HG03460 (cell line): ENCODE data around the gene SND1.
"Not testable (repeated sequence)": the region's sequence is repeated elsewhere in the genome, so short reads cannot be mapped to it uniquely, and the experiment has no call there.

Source experiments
- ATAC-seq: cut with Tn5 transposase; IDR thresholded peaks from one replicate; pipeline ENCODE4 v1.9.1; 2021; ENCODE audit not compliant: unreplicated experiment

Gene SND1

GRCh38 chr7:127901895-127902703, 250.1 kb downstream of the SND1 start:
- no peak for ATAC-seq

GRCh38 chr7:127902753-127903152, 250.8 kb downstream of the SND1 start:
- ATAC-seq, result not testable (repeated sequence)

GRCh38 chr7:127903892-127904669, 252.1 kb downstream of the SND1 start:
- ATAC-seq, result no peak

GRCh38 chr7:127904670-127904985, 252.6 kb downstream of the SND1 start:
- ATAC-seq, result no peak

- no peak for ATAC-seq
Observed at GRCh38 chr7:127905021-127905420, 253.0 kb downstream of the SND1 start.

- ATAC-seq, result no peak
Observed at GRCh38 chr7:127905491-127906330, 253.7 kb downstream of the SND1 start.

- no peak for ATAC-seq
Observed at GRCh38 chr7:127907110-127908040, 255.4 kb downstream of the SND1 start.

GRCh38 chr7:127908430-127909258, 256.6 kb downstream of the SND1 start:
- ATAC-seq, result no peak

GRCh38 chr7:127909424-127910152, 257.6 kb downstream of the SND1 start:
- no peak for ATAC-seq

GRCh38 chr7:127910670-127911069, 258.7 kb downstream of the SND1 start:
- no peak for ATAC-seq

- peak; percentile 83 for ATAC-seq
Observed at GRCh38 chr7:127911968-127912511, 260.0 kb downstream of the SND1 start.

- no peak for ATAC-seq
Observed at GRCh38 chr7:127912901-127913300, 260.9 kb downstream of the SND1 start.

- ATAC-seq, result no peak
Observed at GRCh38 chr7:127913686-127914085, 261.7 kb downstream of the SND1 start.

GRCh38 chr7:127914693-127915092, 262.7 kb downstream of the SND1 start:
- no peak for ATAC-seq

GRCh38 chr7:127916735-127917134, 264.7 kb downstream of the SND1 start:
- no peak for ATAC-seq

GRCh38 chr7:127918130-127918529, 266.1 kb downstream of the SND1 start:
- ATAC-seq, result no peak

GRCh38 chr7:127920787-127921438, 268.9 kb downstream of the SND1 start:
- ATAC-seq, result no peak

GRCh38 chr7:127922656-127923055, 270.7 kb downstream of the SND1 start:
- ATAC-seq, result no peak
